HCT116 (cell line): ENCODE data around the gene CHKA. TPM values are rescaled to one million over a fixed set of nuclear protein-coding genes. Genes with fewer than 3 reads are reported as not detected.

Experiments
- ATAC-seq: fragments of 200-7000 bp; cut with Tn5 transposase; 2 replicates; pipeline ENCODE4 v1.9.1; 2020; ENCODE audit warnings: mild to moderate bottlenecking, moderate library complexity
- BruUV-seq: library from RNA; stranded (reverse); fragments of 400-500 nt; replicated peaks from 2 replicates; lab custom pipeline; 2021; lab: Mats Ljungman, UMichigan
- CTCF ChIA-PET: fragments of 300-600 bp; sonication (Branson Sonifier 250); formaldehyde crosslinking; loops from one replicate; lab custom pipeline; 2021; ENCODE audit warnings: antibody characterized with exemption; lab: Charles Lee
- POLR2A ChIA-PET: fragments of 300-600, 350-600 bp; sonication (Branson Sonifier 250); formaldehyde crosslinking; loops from one replicate; lab custom pipeline; 2021; ENCODE audit warnings: antibody characterized with exemption; lab: Charles Lee
- RAD21 ChIA-PET, 2 experiments: fragments of 300-600 bp; sonication (Branson Sonifier 250); formaldehyde crosslinking; loops; one replicate each; lab custom pipeline; 2023; ENCODE audit warnings: low total read pairs in 2 of 2; ENCODE audit not compliant: uncharacterized antibody in 2 of 2, unreplicated experiment in 2 of 2, low non-redundant PET in 1 of 2; lab: Charles Lee
- DNase-seq: peaks from one replicate; pipeline ENCODE4 v3.0.0-alpha.2; 2010; ENCODE audit warnings: low read depth, low spot score
- H2AFZ ChIP-seq: fragments of 200-600 bp; shearing (Covaris generic), sonication (generic); 2 replicates; pipeline ENCODE4 v1.6.1; 2017; ENCODE audit warnings: low read depth, mixed run types, mixed read lengths, antibody characterized with exemption, low read length; ENCODE audit not compliant: poor library complexity, severe bottlenecking
- H3K27ac ChIP-seq: 2 replicates; pipeline ENCODE4 v1.5.1; 2012; ENCODE audit warnings: low read depth, low read length
- H3K27me3 ChIP-seq: fragments of 200-600 bp; sonication (generic); 2 replicates; pipeline ENCODE4 v1.6.1; 2016; ENCODE audit warnings: mixed run types, low read length, mixed read lengths; ENCODE audit not compliant: insufficient read depth
- H3K36me3 ChIP-seq, 2 experiments: fragments of 200-500 bp in 1 of 2; fragments of 200-600 bp in 1 of 2; sonication (Bioruptor generic) in 1 of 2; sonication (generic) in 1 of 2; 2 replicates each; pipeline versions ENCODE4 v1.5.1 to v1.6.1; 2014 to 2016; ENCODE audit warnings: low read length in 2 of 2, inconsistent platforms in 1 of 2, mixed read lengths in 1 of 2, mixed run types in 1 of 2; ENCODE audit not compliant: insufficient read depth in 2 of 2, control insufficient read depth in 1 of 2
- H3K4me1 ChIP-seq, 2 experiments: fragments of 200-600 bp in 1 of 2; sonication (generic) in 1 of 2; 2 replicates each; pipeline versions ENCODE4 v1.5.1 to v1.6.1; 2012 to 2017; ENCODE audit warnings: low read length in 2 of 2, inconsistent platforms in 1 of 2, mild to moderate bottlenecking in 1 of 2, mixed read lengths in 1 of 2, mixed run types in 1 of 2, moderate library complexity in 1 of 2; ENCODE audit not compliant: insufficient read depth in 2 of 2, control insufficient read depth in 1 of 2
- H3K4me2 ChIP-seq: fragments of 200-600 bp; sonication (generic); 2 replicates; pipeline ENCODE4 v1.6.1; 2017; ENCODE audit warnings: mixed run types, low read length, mixed read lengths
- H3K4me3 ChIP-seq, 2 experiments: fragments of 200-600 bp in 1 of 2; sonication (generic) in 1 of 2; replicated peaks in 1 of 2; 2 replicates each; pipeline ENCODE4 v1.5.1; 2011 to 2016; ENCODE audit warnings: low read length in 2 of 2, control low read depth in 1 of 2, low read depth in 1 of 2, mild to moderate bottlenecking in 1 of 2, mixed read lengths in 1 of 2, mixed run types in 1 of 2
- H3K79me2 ChIP-seq: fragments of 200-600 bp; sonication (generic); 2 replicates; pipeline ENCODE4 v1.6.1; 2017; ENCODE audit warnings: mild to moderate bottlenecking, mixed run types, low read length, moderate library complexity, mixed read lengths; ENCODE audit not compliant: insufficient read depth
- H3K9ac ChIP-seq: fragments of 200-600 bp; sonication (generic); 2 replicates; pipeline ENCODE4 v1.6.1; 2016; ENCODE audit warnings: low read length, mixed read lengths
- H3K9me2 ChIP-seq: fragments of 200-600 bp; sonication (generic), shearing (Covaris generic); 2 replicates; pipeline ENCODE4 v1.6.1; 2017; ENCODE audit warnings: mixed run types, mild to moderate bottlenecking, moderate library complexity; ENCODE audit not compliant: insufficient read depth
- H3K9me3 ChIP-seq, 2 experiments: fragments of 200-500 bp in 1 of 2; fragments of 200-600 bp in 1 of 2; sonication (Bioruptor generic) in 1 of 2; sonication (generic) in 1 of 2; 2 replicates each; pipeline ENCODE4 v1.6.1; 2014 to 2017; ENCODE audit warnings: low read length in 2 of 2, mixed read lengths in 2 of 2, inconsistent platforms in 1 of 2, low read depth in 1 of 2, mild to moderate bottlenecking in 1 of 2, mixed run types in 1 of 2, moderate library complexity in 1 of 2; ENCODE audit not compliant: control insufficient read depth in 1 of 2, insufficient read depth in 1 of 2
- H4K20me1 ChIP-seq: fragments of 200-600 bp; sonication (generic), shearing (Covaris generic); 2 replicates; pipeline ENCODE4 v1.6.1; 2017; ENCODE audit warnings: mixed run types, mild to moderate bottlenecking, moderate library complexity; ENCODE audit not compliant: insufficient read depth
- ATF3 ChIP-seq: IDR thresholded peaks from 2 replicates; pipeline ENCODE4 v1.6.1; 2012
- CBX3 ChIP-seq: IDR thresholded peaks from 2 replicates; pipeline ENCODE4 v1.6.1; 2012; ENCODE audit warnings: low read depth
- EGR1 ChIP-seq: IDR thresholded peaks from 2 replicates; pipeline ENCODE4 v1.6.1; 2012; ENCODE audit warnings: low read depth
- ELF1 ChIP-seq: IDR thresholded peaks from 2 replicates; pipeline ENCODE4 v1.6.1; 2012; ENCODE audit warnings: low read depth, borderline replicate concordance
- FOSL1 ChIP-seq: IDR thresholded peaks from 2 replicates; pipeline ENCODE4 v1.6.1; 2012; ENCODE audit warnings: low read depth
- MAX ChIP-seq: IDR thresholded peaks from 2 replicates; pipeline ENCODE4 v1.6.1; 2012
- POLR2A ChIP-seq: IDR thresholded peaks from 2 replicates; pipeline ENCODE4 v1.7.0; 2011; ENCODE audit warnings: borderline replicate concordance; ENCODE audit not compliant: insufficient read depth, insufficient read length; ENCODE audit errors: extremely low read depth
- RAD21 ChIP-seq: IDR thresholded peaks from 2 replicates; pipeline ENCODE4 v1.6.1; 2012; ENCODE audit warnings: low read depth, mild to moderate bottlenecking
- SIN3A ChIP-seq: IDR thresholded peaks from 2 replicates; pipeline ENCODE4 v1.6.1; 2012; ENCODE audit warnings: low read depth
- SRF ChIP-seq: IDR thresholded peaks from 2 replicates; pipeline ENCODE4 v1.6.1; 2012; ENCODE audit warnings: low read depth
- TCF7L2 ChIP-seq: IDR thresholded peaks from 2 replicates; pipeline ENCODE4 v1.7.0; 2011; ENCODE audit warnings: borderline replicate concordance, inconsistent platforms; ENCODE audit not compliant: insufficient read depth, insufficient read length; ENCODE audit errors: extremely low read depth
- YY1 ChIP-seq: IDR thresholded peaks from 2 replicates; pipeline ENCODE4 v1.6.1; 2011; ENCODE audit warnings: low read length, low read depth, moderate library complexity, mild to moderate bottlenecking; ENCODE audit not compliant: insufficient replicate concordance; ENCODE audit errors: extremely low read depth
- ZBTB33 ChIP-seq: IDR thresholded peaks from 2 replicates; pipeline ENCODE4 v1.6.1; 2011; ENCODE audit warnings: mild to moderate bottlenecking, low read length, moderate library complexity; ENCODE audit not compliant: insufficient replicate concordance; ENCODE audit errors: extremely low read depth
- ZFX ChIP-seq: fragments of 450-650 bp; IDR thresholded peaks from 2 replicates; pipeline ENCODE4 v1.6.1; 2017
- ZNF274 ChIP-seq: fragments of 200-500 bp; sonication (Bioruptor generic); IDR thresholded peaks from 2 replicates; pipeline ENCODE4 v1.6.1; 2014; ENCODE audit warnings: mild to moderate bottlenecking, low read depth, low read length, inconsistent platforms
- intact Hi-C: fragments of 100-400 bp; cut with micrococcal nuclease; formaldehyde crosslinking; loops from 2 replicates; pipeline ENCODE4 v1.10.0; 2022
- total RNA-seq: library from RNA; stranded (reverse); gene quantifications from one replicate; pipeline ENCODE4 v1.2.1, GENCODE V29; 2021; ENCODE audit not compliant: unreplicated experiment

The CHKA gene
- total RNA-seq, 1 experiment from 2014 or later = 33.1 TPM

- ChIA-PET POLR2A (no interaction called here), CTCF (no interaction called here), RAD21 (no interaction called here)
- BruUV-seq = no TSS peak
- no peaks in the 10 kb centered on the region for H3K9me3 ChIP-seq
- no peak overlapping the region for H2AFZ ChIP-seq
- H3K4me3 ChIP-seq = no peak overlapping the region
- no peak overlapping the region for H3K27ac ChIP-seq
- ATAC-seq (no peak), DNase-seq (no peak)
- peaks cover 18 to 35% of the 10 kb centered on the region in 2 experiments; a peak in 3 of 4 replicates for H3K4me1 ChIP-seq
- intact Hi-C loops = loop anchor here (10.0 kb wide), 1 partner anchor 89 kb away; the partner anchor contains the start of gene CHKA
- no peak overlapping the region for H3K9ac ChIP-seq
- H4K20me1 ChIP-seq = no peaks in the 10 kb centered on the region
- no peak overlapping the region for H3K4me2 ChIP-seq
- TF ChIP-seq RAD21 = no peak
- TF ChIP-seq CBX3 = no peak
- no peak for TF ChIP-seq ZBTB33
- no peak for TF ChIP-seq TCF7L2
- no peak for TF ChIP-seq ZNF274
- TF ChIP-seq EGR1 = no peak
- TF ChIP-seq SRF = no peak
- no peak for TF ChIP-seq MAX
- TF ChIP-seq YY1 = no peak
- TF ChIP-seq ELF1 = no peak
- TF ChIP-seq ZFX = no peak
- no peak for TF ChIP-seq SIN3A
- TF ChIP-seq ATF3 = no peak
- TF ChIP-seq POLR2A = no peak
- TF ChIP-seq FOSL1 = no peak
- no peaks in the 10 kb centered on the region for H3K27me3 ChIP-seq
- H3K36me3 ChIP-seq = peaks cover 4 to 25% of the 10 kb centered on the region in 2 experiments; a peak in 2 of 4 replicates
- H3K9me2 ChIP-seq = no peaks in the 10 kb centered on the region
- H3K79me2 ChIP-seq = peaks cover 47% of the 10 kb centered on the region
Measured at GRCh38 chr11:68036141-68036716, 85.0 kb downstream of the CHKA start.
